Mesenteric fat pad (tissue), 1 donor: ENCODE results near the gene STXBP2. TPM values are rescaled to one million over a fixed set of nuclear protein-coding genes. Genes with fewer than 3 reads are reported as not detected.

ENCODE experiments used
- DNase-seq: peaks from one replicate; pipeline ENCODE4 v3.0.0-alpha.2; 2020; ENCODE audit warnings: low spot score
- long read RNA-seq: library from polyadenylated mRNA; unstranded; transcript quantifications from one replicate; pipeline ENCODE4 v2.0.0, GENCODE V29; 2020
- total RNA-seq: library from RNA; stranded (reverse); fragmentation: NEBNext Ultra II Directional; extraction: Animal tissue kit (Norgen Biotek cat#: 25700); gene quantifications from one replicate; pipeline ENCODE4 v1.2.1, GENCODE V29; 2021
- donor health status: DM: yes; HTN: yes; CAD: no.

STXBP2 gene
- total RNA-seq, result 60.4 TPM
- long read RNA-seq, transcript STXBP2-201 (19 exons, 1,876 nt), result major isoform, 83 of 111 reads
- long read RNA-seq, partial matches to known transcripts, result 8 of 111 reads
- long read RNA-seq, other reads (novel, unspliced or antisense), result 14 of 111 reads

- DNase-seq, result peak; percentile 94
Observed at GRCh38 chr19:7636691-7637373, at the start of gene STXBP2. STXBP2 (plus strand) TSS chr19:7637110; CDS start chr19:7637150, 40 bp downstream.

GRCh38 chr19:7589822-7590221 is 47.1 kb upstream of the STXBP2 start:
- no peak for DNase-seq

- DNase-seq, result no peak
Observed at GRCh38 chr19:7590256-7590655, 46.7 kb upstream of the STXBP2 start.

GRCh38 chr19:7595466-7596133 is 41.3 kb upstream of the STXBP2 start, which contains the start of gene CAMSAP3:
CAMSAP3 (plus strand) TSS chr19:7595863; CDS start chr19:7596003, 140 bp downstream.
- no peak for DNase-seq

GRCh38 chr19:7596211-7596937 is 40.5 kb upstream of the STXBP2 start:
- no peak for DNase-seq

GRCh38 chr19:7597689-7598088 is 39.2 kb upstream of the STXBP2 start:
- no peak for DNase-seq

GRCh38 chr19:7598180-7598579 is 38.7 kb upstream of the STXBP2 start:
- DNase-seq, result no peak

GRCh38 chr19:7600721-7601120 is 36.2 kb upstream of the STXBP2 start:
- no peak for DNase-seq

GRCh38 chr19:7602240-7602934 is 34.5 kb upstream of the STXBP2 start:
- DNase-seq, result no peak

GRCh38 chr19:7602935-7603497 is 33.9 kb upstream of the STXBP2 start:
- DNase-seq, result no peak

- no peak for DNase-seq
Observed at GRCh38 chr19:7603919-7604318, 33.0 kb upstream of the STXBP2 start.

GRCh38 chr19:7605490-7606222 is 31.3 kb upstream of the STXBP2 start:
- no peak for DNase-seq

- no peak for DNase-seq
Observed at GRCh38 chr19:7606289-7606688, 30.6 kb upstream of the STXBP2 start.

- DNase-seq, result no peak
Observed at GRCh38 chr19:7607212-7607873, 29.6 kb upstream of the STXBP2 start.

GRCh38 chr19:7607874-7608560 is 28.9 kb upstream of the STXBP2 start:
- no peak for DNase-seq

- no peak for DNase-seq
Observed at GRCh38 chr19:7610491-7611240, 26.2 kb upstream of the STXBP2 start.

- no peak for DNase-seq
Observed at GRCh38 chr19:7611541-7612279, 25.2 kb upstream of the STXBP2 start.
